Fibroblast of the aortic adventitia (primary cell): ENCODE results near the gene TUG1. TPM values are rescaled to one million over a fixed set of nuclear protein-coding genes. Genes with fewer than 3 reads are reported as not detected.

Experiments used
- DNase-seq: peaks from one replicate; pipeline ENCODE4 v3.0.0-alpha.2; 2010; ENCODE audit warnings: low read depth
- H3K4me3 ChIP-seq: 2 replicates; pipeline ENCODE4 v1.5.1; 2011; ENCODE audit warnings: low read depth, mild to moderate bottlenecking, control low read depth, low read length, moderate library complexity
- total RNA-seq: library from RNA; depleted of rRNA; stranded (reverse); fragments of >200 nt; gene quantifications from 2 replicates; pipeline ENCODE4 v1.2.3, GENCODE V29; 2012; ENCODE audit warnings: low replicate concordance
- TF ChIP-seq, protein P1 (sequence below): IDR thresholded peaks from 2 replicates; pipeline ENCODE4 v1.5.1; 2011; ENCODE audit warnings: mild to moderate bottlenecking, low read length, control low read depth, inconsistent platforms; ENCODE audit not compliant: insufficient read depth

TUG1 gene
- total RNA-seq, 1 donor, result 88.2 TPM

- H3K4me3 ChIP-seq, result no peak overlapping the region
- no peak for DNase-seq
- TF ChIP-seq, protein P1, sequence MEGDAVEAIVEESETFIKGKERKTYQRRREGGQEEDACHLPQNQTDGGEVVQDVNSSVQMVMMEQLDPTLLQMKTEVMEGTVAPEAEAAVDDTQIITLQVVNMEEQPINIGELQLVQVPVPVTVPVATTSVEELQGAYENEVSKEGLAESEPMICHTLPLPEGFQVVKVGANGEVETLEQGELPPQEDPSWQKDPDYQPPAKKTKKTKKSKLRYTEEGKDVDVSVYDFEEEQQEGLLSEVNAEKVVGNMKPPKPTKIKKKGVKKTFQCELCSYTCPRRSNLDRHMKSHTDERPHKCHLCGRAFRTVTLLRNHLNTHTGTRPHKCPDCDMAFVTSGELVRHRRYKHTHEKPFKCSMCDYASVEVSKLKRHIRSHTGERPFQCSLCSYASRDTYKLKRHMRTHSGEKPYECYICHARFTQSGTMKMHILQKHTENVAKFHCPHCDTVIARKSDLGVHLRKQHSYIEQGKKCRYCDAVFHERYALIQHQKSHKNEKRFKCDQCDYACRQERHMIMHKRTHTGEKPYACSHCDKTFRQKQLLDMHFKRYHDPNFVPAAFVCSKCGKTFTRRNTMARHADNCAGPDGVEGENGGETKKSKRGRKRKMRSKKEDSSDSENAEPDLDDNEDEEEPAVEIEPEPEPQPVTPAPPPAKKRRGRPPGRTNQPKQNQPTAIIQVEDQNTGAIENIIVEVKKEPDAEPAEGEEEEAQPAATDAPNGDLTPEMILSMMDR, result no peak
Measured at GRCh38 chr22:30933457-30933856, 35.6 kb upstream of the TUG1 start.

GRCh38 chr22:30934053-30934452 lies 35.0 kb upstream of the TUG1 start:
- no peak overlapping the region for H3K4me3 ChIP-seq
- TF ChIP-seq, protein P1, result no peak
- DNase-seq, result no peak

DNA sequence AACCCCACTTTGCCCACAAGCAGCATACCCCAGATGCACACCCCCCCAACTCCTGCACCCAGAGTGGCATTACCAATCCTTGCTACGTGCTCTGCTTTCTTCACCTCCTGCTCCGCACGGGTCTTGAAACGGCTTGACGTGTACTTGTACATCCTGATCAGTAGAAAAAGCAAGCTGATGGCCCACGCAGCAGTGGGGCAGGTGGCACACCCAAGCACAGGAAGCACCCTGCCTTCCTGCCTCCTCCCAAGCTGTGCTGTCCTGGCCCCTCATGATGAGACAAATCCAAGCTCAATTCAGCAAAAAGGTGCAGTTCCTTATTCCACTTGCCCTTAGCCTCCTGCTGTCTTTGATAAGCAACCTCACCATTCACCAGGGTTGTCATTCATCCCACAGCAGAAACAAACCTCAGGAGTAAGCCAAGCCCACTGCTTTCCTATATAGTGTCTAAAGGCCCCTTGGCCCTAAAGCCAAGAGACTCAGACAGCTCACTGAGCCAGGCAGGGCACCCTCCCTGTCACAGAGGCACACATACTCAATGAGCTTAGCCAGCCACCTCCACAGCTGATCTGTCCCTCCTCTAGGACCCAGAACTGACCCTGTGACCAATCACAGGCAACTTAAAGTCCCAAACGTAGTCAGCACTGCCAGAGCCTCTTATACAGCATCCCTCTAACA lies 28.2 kb upstream of the TUG1 start:
- no peak overlapping the region for H3K4me3 ChIP-seq
- TF ChIP-seq, protein P1, result no peak
- no peak for DNase-seq

GRCh38 chr22:30941363-30941740 lies 27.7 kb upstream of the TUG1 start:
- TF ChIP-seq, protein P1, result no peak
- H3K4me3 ChIP-seq, result no peak overlapping the region
- no peak for DNase-seq

GRCh38 chr22:30943368-30943767 lies 25.7 kb upstream of the TUG1 start:
- H3K4me3 ChIP-seq, result no peak overlapping the region
- no peak for DNase-seq
- TF ChIP-seq, protein P1, result no peak

GRCh38 chr22:30944986-30945385 lies 24.1 kb upstream of the TUG1 start:
- H3K4me3 ChIP-seq, result no peak overlapping the region
- no peak for DNase-seq
- TF ChIP-seq, protein P1, result no peak

- DNase-seq, result no peak
- TF ChIP-seq, protein P1, result no peak
Measured at GRCh38 chr22:30945653-30946052, 23.4 kb upstream of the TUG1 start.

More at GRCh38 chr22:30945653-30946052, 23.4 kb upstream of the TUG1 start:
- H3K4me3 ChIP-seq, result no peak overlapping the region
